T-cell (primary cell): ENCODE data around the gene CNNM3. TPM values are rescaled to one million over a fixed set of nuclear protein-coding genes. Genes with fewer than 3 reads are reported as not detected.

Experiments
- ATAC-seq, 4 experiments: fragments of 200-7000 bp in 3 of 4; fragments of 150-1000 bp in 1 of 4; cut with Tn5 transposase; replicated peaks in 1 of 4; 1 replicate in 3 of 4; 2 replicates in 1 of 4; pipeline ENCODE4 v1.10.0; 2021; ENCODE audit warnings: moderate library complexity in 3 of 4, mild to moderate bottlenecking in 2 of 4, moderate number of reproducible peaks in 1 of 4
- CTCF ChIA-PET, 2 donors: fragments of 300-600 bp; sonication (Branson Sonifier 250); formaldehyde crosslinking; loops; one replicate each; lab custom pipeline; 2022; ENCODE audit warnings: antibody characterized with exemption in 2 of 2; lab: Charles Lee
- POLR2A ChIA-PET, 2 donors: fragments of 300-600 bp; sonication (Branson Sonifier 250); formaldehyde crosslinking; loops; one replicate each; lab custom pipeline; 2022; ENCODE audit warnings: antibody characterized with exemption in 2 of 2; lab: Charles Lee
- DNase-seq, 35 experiments: peaks; one replicate each; pipeline versions ENCODE4 v3.0.0 to v3.0.0-alpha.2; 2013 to 2023
- H3K27ac ChIP-seq: one replicate; pipeline ENCODE4 v1.5.1; 2013; ENCODE audit warnings: low read length
- H3K27me3 ChIP-seq, 2 experiments: replicated peaks in 1 of 2; 1 replicate in 1 of 2; 2 replicates in 1 of 2; pipeline versions ENCODE4 v1.6.1 to v1.7.0; 2013; ENCODE audit warnings: low read length in 1 of 2, mixed read lengths in 1 of 2; ENCODE audit not compliant: control insufficient read depth in 2 of 2, insufficient read depth in 2 of 2; ENCODE audit errors: extremely low read depth in 1 of 2
- H3K36me3 ChIP-seq, 2 donors: 1 replicate in 1 of 2; 2 replicates in 1 of 2; pipeline versions ENCODE4 v1.6.1 to v1.7.0; 2013; ENCODE audit warnings: low read length in 1 of 2; ENCODE audit not compliant: control insufficient read depth in 2 of 2, insufficient read depth in 1 of 2; ENCODE audit errors: extremely low read depth in 1 of 2
- H3K4me1 ChIP-seq, 2 experiments: 1 replicate in 1 of 2; 2 replicates in 1 of 2; pipeline versions ENCODE4 v1.6.1 to v1.7.0; 2013; ENCODE audit warnings: low read length in 2 of 2, mixed read lengths in 1 of 2; ENCODE audit not compliant: insufficient read depth in 2 of 2, control insufficient read depth in 1 of 2; ENCODE audit errors: extremely low read depth in 1 of 2
- H3K4me3 ChIP-seq, 2 donors: 1 replicate in 1 of 2; 2 replicates in 1 of 2; pipeline versions ENCODE4 v1.5.1 to v1.7.0; 2013; ENCODE audit warnings: mild to moderate bottlenecking in 2 of 2, low read length in 1 of 2, moderate library complexity in 1 of 2; ENCODE audit not compliant: control insufficient read depth in 1 of 2; ENCODE audit errors: extremely low read depth in 1 of 2
- H3K9me3 ChIP-seq: 2 replicates; pipeline ENCODE4 v1.7.0; 2013
- H3K27ac Mint-ChIP-seq, 2 donors: one replicate each; pipeline ENCODE4 v1.8.0; 2020 to 2021; ENCODE audit warnings: mild to moderate bottlenecking in 2 of 2, mixed read lengths in 2 of 2
- H3K27me3 Mint-ChIP-seq, 2 donors: one replicate each; pipeline ENCODE4 v1.8.0; 2021 to 2022; ENCODE audit warnings: mixed read lengths in 2 of 2
- H3K36me3 Mint-ChIP-seq: one replicate; pipeline ENCODE4 v1.8.0; 2021; ENCODE audit warnings: mixed read lengths
- H3K4me1 Mint-ChIP-seq, 3 donors: one replicate each; pipeline ENCODE4 v1.8.0; 2020 to 2022; ENCODE audit warnings: mixed read lengths in 3 of 3, mild to moderate bottlenecking in 1 of 3
- H3K4me3 Mint-ChIP-seq, 3 donors: one replicate each; pipeline ENCODE4 v1.8.0; 2020 to 2022; ENCODE audit warnings: mild to moderate bottlenecking in 3 of 3, mixed read lengths in 3 of 3, moderate library complexity in 3 of 3
- H3K9me3 Mint-ChIP-seq, 3 donors: one replicate each; pipeline ENCODE4 v1.8.0; 2020 to 2022; ENCODE audit warnings: mixed read lengths in 3 of 3
- WGBS: methylation state at CpG from one replicate; pipeline ENCODE4 v1.1.5; 2013; ENCODE audit warnings: missing lambda C conversion rate; ENCODE audit not compliant: insufficient coverage; 5-methylcytosine and 5-hydroxymethylcytosine counted together
- total RNA-seq, 35 experiments: library from RNA in 6 of 35; stranded (reverse) in 6 of 35; fragments of 120-200 nt in 1 of 35; gene quantifications; one replicate each; pipeline versions ENCODE4 v1.2.1 to v1.2.4 and lab custom pipeline; 2013 to 2026

CNNM3 gene
- total RNA-seq, 5 donors from 2014 or later (not counting 1 experiment from before 2014, with no cell fraction given), result 44.2 to 55.3 (median 48.0) TPM

GRCh38 chr2:96876269-96877041, 60.4 kb downstream of the CNNM3 start:
- no peak overlapping the region for H3K27ac ChIP-seq
- peaks cover 2 to 24% of the 10 kb centered on the region in 2 experiments for H3K4me1 ChIP-seq
- H3K4me3 ChIP-seq, result no peak overlapping the region
- H3K9me3 ChIP-seq, result no peaks in the 10 kb centered on the region
- H3K9me3 Mint-ChIP-seq, result no peaks in the 10 kb centered on the region
- H3K27me3 ChIP-seq, result peaks cover 0 to 3% of the 10 kb centered on the region in 2 experiments
- no peaks in the 10 kb centered on the region for H3K36me3 ChIP-seq
- ATAC-seq (no peak), DNase-seq (no peak)
- WGBS, result 89% methylated on average over 12 of the region's 16 CpGs
- H3K4me1 Mint-ChIP-seq, result peaks cover 10 to 33% (median 20%) of the 10 kb centered on the region in 3 donors
- no peak overlapping the region for H3K4me3 Mint-ChIP-seq
- ChIA-PET POLR2A (no interaction called here), CTCF (no interaction called here)
- no peaks in the 10 kb centered on the region for H3K27me3 Mint-ChIP-seq
- H3K36me3 Mint-ChIP-seq, result no peaks in the 10 kb centered on the region
- peak overlapping the region in 1 of 2 donors; percentile 72 for H3K27ac Mint-ChIP-seq

DNA sequence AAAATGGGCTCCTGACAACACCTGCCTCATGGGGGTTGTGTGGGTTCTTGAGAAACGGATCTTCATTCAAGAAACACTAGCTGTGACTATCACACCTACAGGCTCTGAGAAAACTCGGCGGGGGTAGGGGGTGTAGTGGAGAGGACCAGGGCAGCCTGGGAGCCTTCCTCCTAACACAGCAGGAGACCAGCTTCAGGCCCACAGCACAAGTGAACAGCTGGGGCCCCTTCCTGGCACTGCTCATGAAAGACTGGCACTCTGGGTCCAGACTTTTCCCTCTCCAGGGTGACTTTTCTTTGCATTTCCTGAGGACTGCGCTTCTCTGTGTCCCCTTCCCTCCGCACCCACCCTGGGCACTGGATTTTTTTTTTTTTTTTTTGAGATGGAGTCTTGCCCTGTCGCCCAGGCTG, 61.0 kb downstream of the CNNM3 start:
- H3K9me3 Mint-ChIP-seq, result no peaks in the 10 kb centered on the region
- peaks cover 10 to 33% (median 20%) of the 10 kb centered on the region in 3 donors for H3K4me1 Mint-ChIP-seq
- CTCF ChIA-PET, result no interaction called here
- ATAC-seq (no peak), DNase-seq (no peak)
- no peak overlapping the region for H3K27ac Mint-ChIP-seq
- peaks cover 0 to 3% of the 10 kb centered on the region in 2 experiments for H3K27me3 ChIP-seq
- peaks cover 2 to 24% of the 10 kb centered on the region in 2 experiments for H3K4me1 ChIP-seq
- H3K36me3 Mint-ChIP-seq, result no peaks in the 10 kb centered on the region
- no peaks in the 10 kb centered on the region for H3K9me3 ChIP-seq
- no peaks in the 10 kb centered on the region for H3K36me3 ChIP-seq
- WGBS, result no CpG with 5 or more reads among the region's 6 CpGs
- no peaks in the 10 kb centered on the region for H3K27me3 Mint-ChIP-seq
- POLR2A ChIA-PET, result no interaction called here
- H3K27ac ChIP-seq, result no peak overlapping the region
- H3K4me3 ChIP-seq, result no peak overlapping the region
- H3K4me3 Mint-ChIP-seq, result no peak overlapping the region

GRCh38 chr2:96877631-96878092, 61.6 kb downstream of the CNNM3 start:
- H3K27ac ChIP-seq, result no peak overlapping the region
- ChIA-PET CTCF (no interaction called here), POLR2A (no interaction called here)
- Mint-ChIP-seq H3K4me1 (peaks cover 10 to 27% (median 16%) of the 10 kb centered on the region in 3 donors), H3K9me3 (no peaks in the 10 kb centered on the region), H3K27ac (no peak overlapping the region), H3K4me3 (no peak overlapping the region), H3K27me3 (no peaks in the 10 kb centered on the region), H3K36me3 (no peaks in the 10 kb centered on the region)
- no peaks in the 10 kb centered on the region for H3K9me3 ChIP-seq
- WGBS, result 95% methylated on average over 14 of the region's 15 CpGs
- H3K27me3 ChIP-seq, result peaks cover 0 to 3% of the 10 kb centered on the region in 2 experiments
- ATAC-seq (no peak), DNase-seq (no peak)
- no peak overlapping the region for H3K4me3 ChIP-seq
- H3K4me1 ChIP-seq, result peaks cover 2 to 24% of the 10 kb centered on the region in 2 experiments
- no peaks in the 10 kb centered on the region for H3K36me3 ChIP-seq

DNA sequence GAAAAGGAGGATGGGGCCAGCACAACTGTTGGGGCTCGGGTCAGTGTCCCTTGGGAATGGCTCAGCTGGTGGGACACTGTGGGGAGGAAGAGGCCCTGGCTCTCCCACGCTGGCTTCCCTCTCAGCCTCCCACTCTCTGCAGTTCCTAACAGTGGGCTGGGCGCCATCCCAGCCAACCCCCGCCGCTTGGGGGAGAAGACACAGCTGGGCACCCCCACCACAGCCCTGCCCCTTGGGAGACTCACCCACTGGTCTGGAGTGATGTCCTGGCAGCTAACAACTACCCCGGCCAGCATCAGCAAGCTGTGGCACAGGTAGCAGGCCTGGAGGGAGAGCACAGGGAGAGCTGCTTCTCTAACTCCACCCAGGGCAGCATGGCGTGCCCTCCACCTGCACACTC, 62.1 kb downstream of the CNNM3 start:
- no peak overlapping the region for H3K4me3 Mint-ChIP-seq
- no peaks in the 10 kb centered on the region for H3K36me3 Mint-ChIP-seq
- no peaks in the 10 kb centered on the region for H3K9me3 Mint-ChIP-seq
- Histone ChIP-seq H3K4me3 (no peak overlapping the region), H3K27ac (no peak overlapping the region), H3K4me1 (peaks cover 2 to 20% of the 10 kb centered on the region in 2 experiments), H3K36me3 (no peaks in the 10 kb centered on the region), H3K9me3 (no peaks in the 10 kb centered on the region), H3K27me3 (peaks cover 0 to 3% of the 10 kb centered on the region in 2 experiments)
- peaks cover 10 to 22% (median 15%) of the 10 kb centered on the region in 3 donors for H3K4me1 Mint-ChIP-seq
- ChIA-PET POLR2A (no interaction called here), CTCF (no interaction called here)
- ATAC-seq (no peak), DNase-seq (no peak)
- no peaks in the 10 kb centered on the region for H3K27me3 Mint-ChIP-seq
- peak overlapping the region in 1 of 2 donors; percentile 11 for H3K27ac Mint-ChIP-seq
- 92% methylated on average over 5 of the region's 7 CpGs for WGBS

- no peaks in the 10 kb centered on the region for H3K36me3 ChIP-seq
- no peaks in the 10 kb centered on the region for H3K36me3 Mint-ChIP-seq
- H3K4me3 ChIP-seq, result no peak overlapping the region
- H3K27me3 ChIP-seq, result peaks cover 0 to 6% of the 10 kb centered on the region in 2 experiments
- H3K27me3 Mint-ChIP-seq, result no peaks in the 10 kb centered on the region
- H3K4me1 Mint-ChIP-seq, result peaks cover 5 to 14% (median 8%) of the 10 kb centered on the region in 3 donors
- H3K4me3 Mint-ChIP-seq, result no peak overlapping the region
- no peaks in the 10 kb centered on the region for H3K9me3 Mint-ChIP-seq
- WGBS, result 88% methylated on average over 20 of the region's 22 CpGs
- no peaks in the 10 kb centered on the region for H3K9me3 ChIP-seq
- POLR2A ChIA-PET, result no interaction called here
- H3K27ac ChIP-seq, result no peak overlapping the region
- CTCF ChIA-PET, result no interaction called here
- DNase-seq, result no peak
- H3K4me1 ChIP-seq, result peaks cover 2 to 12% of the 10 kb centered on the region in 2 experiments
- H3K27ac Mint-ChIP-seq, result peak overlapping the region; percentile 8 to 28
- no peak for ATAC-seq
Measured at GRCh38 chr2:96878796-96879544, 62.9 kb downstream of the CNNM3 start.

- ChIA-PET CTCF (no interaction called here), POLR2A (no interaction called here)
- H3K4me3 ChIP-seq, result no peak overlapping the region
- H3K4me3 Mint-ChIP-seq, result no peak overlapping the region
- no peak overlapping the region for H3K27ac ChIP-seq
- peaks cover 0 to 6% of the 10 kb centered on the region in 2 experiments for H3K27me3 ChIP-seq
- no peaks in the 10 kb centered on the region for H3K9me3 ChIP-seq
- WGBS, result 86% methylated on average over 11 of the region's 18 CpGs
- no peaks in the 10 kb centered on the region for H3K27me3 Mint-ChIP-seq
- H3K9me3 Mint-ChIP-seq, result no peaks in the 10 kb centered on the region
- H3K4me1 ChIP-seq, result peaks cover 2 to 7% of the 10 kb centered on the region in 2 experiments
- H3K4me1 Mint-ChIP-seq, result peaks cover 0 to 8% (median 2%) of the 10 kb centered on the region in 3 donors
- no peak overlapping the region for H3K27ac Mint-ChIP-seq
- ATAC-seq (no peak), DNase-seq (no peak)
- H3K36me3 ChIP-seq, result no peaks in the 10 kb centered on the region
- no peaks in the 10 kb centered on the region for H3K36me3 Mint-ChIP-seq
Measured at GRCh38 chr2:96879545-96880040, 63.5 kb downstream of the CNNM3 start.
